GM21515 (cell line): ENCODE results near the gene RAB11FIP5.
A peak's percentile ranks its signal among the peaks of the same experiment; 100 is the strongest.
"Not testable (repeated sequence)": the region's sequence is repeated elsewhere in the genome, so short reads cannot be mapped to it uniquely, and the experiment has no call there.

Source experiments
- ATAC-seq: cut with Tn5 transposase; IDR thresholded peaks from one replicate; pipeline ENCODE4 v1.9.1; 2021; ENCODE audit not compliant: unreplicated experiment

RAB11FIP5 gene, protein sequence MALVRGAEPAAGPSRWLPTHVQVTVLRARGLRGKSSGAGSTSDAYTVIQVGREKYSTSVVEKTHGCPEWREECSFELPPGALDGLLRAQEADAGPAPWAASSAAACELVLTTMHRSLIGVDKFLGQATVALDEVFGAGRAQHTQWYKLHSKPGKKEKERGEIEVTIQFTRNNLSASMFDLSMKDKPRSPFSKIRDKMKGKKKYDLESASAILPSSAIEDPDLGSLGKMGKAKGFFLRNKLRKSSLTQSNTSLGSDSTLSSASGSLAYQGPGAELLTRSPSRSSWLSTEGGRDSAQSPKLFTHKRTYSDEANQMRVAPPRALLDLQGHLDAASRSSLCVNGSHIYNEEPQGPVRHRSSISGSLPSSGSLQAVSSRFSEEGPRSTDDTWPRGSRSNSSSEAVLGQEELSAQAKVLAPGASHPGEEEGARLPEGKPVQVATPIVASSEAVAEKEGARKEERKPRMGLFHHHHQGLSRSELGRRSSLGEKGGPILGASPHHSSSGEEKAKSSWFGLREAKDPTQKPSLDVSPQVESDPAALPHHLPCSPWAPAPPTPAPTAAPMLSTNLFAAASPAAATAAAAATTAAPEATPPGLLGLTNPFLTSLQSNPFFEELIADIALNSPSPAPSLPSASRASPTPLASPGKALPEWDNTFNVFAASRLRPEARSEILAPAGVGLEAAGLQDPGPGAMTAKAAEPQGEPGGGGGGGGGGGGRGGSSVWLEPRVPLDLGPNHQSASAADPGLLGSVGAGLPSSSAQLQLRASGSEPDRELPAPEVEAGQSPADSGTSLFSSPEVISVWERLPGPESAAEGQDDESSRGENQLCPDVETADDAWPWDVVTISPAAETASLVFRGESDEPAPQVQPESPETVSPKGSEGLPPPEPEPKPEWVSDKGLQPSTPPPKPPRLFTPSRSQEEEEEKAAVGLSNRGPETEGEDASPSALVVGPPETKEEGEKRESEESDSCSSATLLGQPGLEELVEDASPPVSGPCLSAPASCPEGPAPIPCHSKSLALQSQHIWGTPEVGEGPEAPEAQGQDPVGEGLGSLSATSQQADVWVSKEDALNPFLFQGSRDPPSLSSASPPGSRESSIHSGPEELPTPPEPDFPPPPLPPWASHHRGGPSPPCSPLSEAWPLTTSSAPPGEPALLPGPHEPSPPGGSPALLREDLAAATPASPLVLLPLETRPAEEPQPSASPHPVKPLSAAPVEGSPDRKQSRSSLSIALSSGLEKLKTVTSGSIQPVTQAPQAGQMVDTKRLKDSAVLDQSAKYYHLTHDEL (N-terminal part only)

GRCh38 chr2:73112913-73113854 is at the start of gene RAB11FIP5:
TSS of gene RAB11FIP5 (minus strand) at chr2:73112948. CDS start at chr2:73112777, 171 bp downstream.
- ATAC-seq: peak; percentile 61

- ATAC-seq: no peak
Observed at GRCh38 chr2:73156539-73157124, 43.9 kb upstream of the RAB11FIP5 start.

GRCh38 chr2:73142937-73143336 is 30.2 kb upstream of the RAB11FIP5 start:
- no peak for ATAC-seq

GRCh38 chr2:73141896-73142295 is 29.1 kb upstream of the RAB11FIP5 start:
- ATAC-seq: no peak

- ATAC-seq: no peak
Observed at GRCh38 chr2:73135236-73135635, 22.5 kb upstream of the RAB11FIP5 start.

DNA sequence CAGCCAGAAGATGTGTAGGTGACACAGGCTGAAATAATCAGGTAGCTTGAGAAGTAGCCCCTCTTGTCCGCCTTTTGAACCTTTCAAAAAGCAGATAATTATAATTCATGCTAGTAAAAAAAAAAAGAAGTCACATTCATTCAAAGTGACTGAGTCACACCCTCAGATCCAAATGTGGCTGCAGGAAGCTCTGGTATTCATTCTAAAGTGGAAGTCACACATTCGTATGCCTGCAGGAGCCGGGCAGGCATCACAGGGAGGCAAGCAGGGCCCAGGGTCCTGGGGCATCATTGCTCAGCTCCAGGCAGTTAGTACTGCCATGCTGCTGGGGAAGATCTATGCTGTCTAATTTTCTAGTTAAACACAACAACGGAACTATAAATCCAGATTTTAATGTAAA is 21.7 kb upstream of the RAB11FIP5 start:
- no peak for ATAC-seq

- ATAC-seq: no peak
Observed at GRCh38 chr2:73133566-73134197, 20.9 kb upstream of the RAB11FIP5 start.

DNA sequence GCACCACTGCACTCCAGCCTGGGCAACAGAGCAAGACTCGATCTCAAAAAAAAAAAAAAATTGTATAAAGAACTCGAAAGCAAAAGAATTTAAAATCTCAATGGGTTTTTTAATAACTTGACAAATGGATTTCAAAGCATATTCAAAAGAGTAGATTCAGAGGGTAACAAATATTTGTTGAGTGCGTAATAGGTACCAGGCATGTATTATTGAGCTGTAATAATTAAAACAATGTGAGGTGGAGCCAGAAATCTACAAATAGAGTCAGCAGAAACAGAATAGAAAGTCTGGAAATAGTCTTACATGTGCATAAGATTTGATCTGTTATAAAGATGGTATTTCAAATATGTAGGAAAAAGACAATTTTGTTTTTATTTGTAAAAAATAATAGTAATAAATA is 19.1 kb upstream of the RAB11FIP5 start:
- no peak for ATAC-seq

DNA sequence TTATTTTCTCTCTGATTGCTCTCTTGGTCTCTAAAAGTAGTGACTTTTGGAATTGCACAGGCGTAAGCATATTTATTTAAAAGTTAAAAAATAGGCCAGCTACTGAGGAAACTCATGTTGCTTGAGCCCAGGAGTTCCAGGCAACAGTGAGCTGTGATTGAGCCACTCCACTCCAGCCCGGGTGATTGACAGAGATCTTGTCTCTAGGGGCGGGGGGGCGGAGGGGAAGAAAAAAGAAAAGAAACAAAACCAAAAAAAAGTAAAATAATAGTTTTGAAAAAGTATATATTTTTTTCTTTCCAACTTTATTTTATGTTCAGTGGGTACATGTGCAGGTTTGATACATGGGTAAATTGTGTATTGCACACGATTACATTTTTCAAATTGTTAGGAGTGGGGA is 18.0 kb upstream of the RAB11FIP5 start:
- no peak for ATAC-seq

- no peak for ATAC-seq
Observed at GRCh38 chr2:73128841-73129535, 16.2 kb upstream of the RAB11FIP5 start.

DNA sequence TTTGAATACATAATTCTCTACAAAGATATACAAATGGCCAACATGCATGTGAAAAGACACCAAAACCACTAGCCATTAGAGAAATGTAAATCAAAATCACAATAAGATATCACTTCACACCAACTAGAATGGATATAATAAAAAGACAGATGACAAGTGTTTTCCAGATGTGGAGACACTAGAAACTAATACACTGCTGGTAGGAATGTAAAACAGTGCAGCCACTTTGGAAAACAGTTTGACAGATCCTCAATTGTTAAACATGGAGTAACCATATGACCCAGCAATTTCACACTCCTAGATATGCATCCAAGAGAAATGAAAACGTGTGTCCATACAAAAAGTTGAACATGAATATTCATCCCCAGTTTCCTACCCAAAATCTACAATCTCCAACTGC is 9.8 kb upstream of the RAB11FIP5 start:
- no peak for ATAC-seq

- not testable (repeated sequence) for ATAC-seq
Observed at GRCh38 chr2:73119611-73120239, 7.0 kb upstream of the RAB11FIP5 start.

DNA sequence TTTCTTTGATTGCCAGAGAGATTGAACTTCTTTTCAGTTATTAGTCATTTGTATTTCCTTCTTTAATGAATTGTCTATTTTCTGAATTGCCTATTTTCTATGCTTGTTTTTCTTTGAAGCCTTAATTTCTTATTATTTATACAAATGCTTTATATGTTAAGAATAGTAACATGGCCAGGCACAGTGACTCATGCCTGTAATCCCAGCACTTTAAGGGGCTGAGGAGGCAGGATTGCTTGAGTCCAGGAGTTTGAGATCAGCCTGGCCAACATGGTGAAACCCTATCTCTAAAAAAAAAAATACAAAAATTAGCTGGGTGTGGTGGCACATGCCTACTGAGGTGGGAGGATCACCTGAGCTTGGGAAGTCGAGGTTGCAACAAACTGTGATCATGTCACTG is 4.7 kb upstream of the RAB11FIP5 start:
- ATAC-seq: no peak

DNA sequence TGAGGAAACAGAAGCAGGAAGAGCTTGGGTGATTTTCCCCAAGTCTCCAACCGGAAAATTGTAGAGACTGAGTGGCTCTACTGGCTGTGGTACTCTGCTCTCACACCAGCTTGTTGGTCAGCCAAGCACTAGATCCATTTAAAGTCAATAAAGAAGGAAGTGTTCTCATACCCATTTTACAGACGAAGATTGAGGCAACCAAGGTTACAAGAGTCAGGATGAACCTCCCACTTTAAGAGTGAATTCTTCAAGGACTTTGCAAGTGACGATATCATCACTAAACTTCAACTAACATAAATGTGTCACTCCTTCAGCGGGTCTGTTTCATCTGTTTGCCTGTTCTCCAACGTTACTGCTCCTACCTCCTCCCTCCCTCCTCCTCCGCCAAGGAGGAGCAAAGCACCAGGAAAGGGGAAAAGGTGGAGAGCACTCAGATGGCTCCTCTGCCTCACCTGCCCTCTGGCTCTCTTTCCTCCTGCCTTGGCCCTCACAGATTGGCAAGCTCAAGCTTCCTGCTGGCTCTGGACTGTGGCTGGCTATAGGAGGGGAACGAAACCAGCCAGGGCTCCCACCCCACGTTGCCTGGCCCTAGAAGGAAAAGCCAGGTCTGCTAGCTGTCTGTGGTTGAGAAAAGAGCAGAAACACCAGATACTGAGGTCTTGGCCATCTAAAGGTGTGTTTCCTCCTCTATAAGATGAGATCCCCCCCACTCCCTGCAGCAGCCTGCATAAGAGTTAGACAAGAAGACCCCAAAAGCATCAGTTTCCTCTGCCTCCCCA is 3.6 kb upstream of the RAB11FIP5 start:
- no peak for ATAC-seq

GRCh38 chr2:73114273-73114867 is 1.6 kb upstream of the RAB11FIP5 start:
- ATAC-seq: no peak

- no peak for ATAC-seq
Observed at GRCh38 chr2:73112026-73112912, 479 bp downstream of the RAB11FIP5 start.
